HEK293 (cell line): ENCODE data around the gene PLSCR1.
"Not testable (repeated sequence)": the region's sequence is repeated elsewhere in the genome, so short reads cannot be mapped to it uniquely, and the experiment has no call there.

Source experiments
- ATF2 ChIP-seq: fragments of 450-650 bp; formaldehyde crosslinking; IDR thresholded peaks from 2 replicates; pipeline ENCODE4 v1.5.1; 2016; ENCODE audit warnings: missing biosample characterization, missing genetic modification characterization, low read depth
- GFI1B ChIP-seq: fragments of 450-650 bp; formaldehyde crosslinking; IDR thresholded peaks from 2 replicates; pipeline ENCODE4 v1.5.1; 2016; ENCODE audit warnings: missing biosample characterization, missing genetic modification characterization
- ZEB2 ChIP-seq: fragments of 450-650 bp; formaldehyde crosslinking; IDR thresholded peaks from 2 replicates; pipeline ENCODE4 v1.5.1; 2016; ENCODE audit warnings: missing biosample characterization, missing genetic modification characterization
- ZFP41 ChIP-seq: fragments of 450-650 bp; formaldehyde crosslinking; IDR thresholded peaks from 2 replicates; pipeline ENCODE4 v1.5.1; 2016; ENCODE audit warnings: missing biosample characterization, missing genetic modification characterization, borderline replicate concordance
- ZNF169 ChIP-seq: fragments of 450-650 bp; formaldehyde crosslinking; IDR thresholded peaks from 2 replicates; pipeline ENCODE4 v1.5.1; 2016; ENCODE audit warnings: missing biosample characterization, missing genetic modification characterization
- ZNF398 ChIP-seq: fragments of 450-650 bp; formaldehyde crosslinking; IDR thresholded peaks from 2 replicates; pipeline ENCODE4 v1.5.1; 2017; ENCODE audit warnings: missing biosample characterization, missing genetic modification characterization
- ZNF654 ChIP-seq: fragments of 450-650 bp; formaldehyde crosslinking; IDR thresholded peaks from 2 replicates; pipeline ENCODE4 v1.5.1; 2016; ENCODE audit warnings: low read depth, missing biosample characterization, missing genetic modification characterization
- ZNF837 ChIP-seq: fragments of 450-650 bp; formaldehyde crosslinking; IDR thresholded peaks from 2 replicates; pipeline ENCODE4 v1.5.1; 2016; ENCODE audit warnings: missing biosample characterization, missing genetic modification characterization

- not testable (repeated sequence) for TF ChIP-seq ZEB2; ZNF398 (tag by site-specific recombination); ZNF169 (tag by site-specific recombination); ZFP41 (tag by site-specific recombination); ZNF837 (tag by site-specific recombination); ZNF654; GFI1B; ATF2 (tag by site-specific recombination)
Measured at GRCh38 chr3:146497145-146497843, 47.1 kb downstream of the PLSCR1 start.
